ENCODE results near the gene TENM3.

The TENM3 gene

DNA sequence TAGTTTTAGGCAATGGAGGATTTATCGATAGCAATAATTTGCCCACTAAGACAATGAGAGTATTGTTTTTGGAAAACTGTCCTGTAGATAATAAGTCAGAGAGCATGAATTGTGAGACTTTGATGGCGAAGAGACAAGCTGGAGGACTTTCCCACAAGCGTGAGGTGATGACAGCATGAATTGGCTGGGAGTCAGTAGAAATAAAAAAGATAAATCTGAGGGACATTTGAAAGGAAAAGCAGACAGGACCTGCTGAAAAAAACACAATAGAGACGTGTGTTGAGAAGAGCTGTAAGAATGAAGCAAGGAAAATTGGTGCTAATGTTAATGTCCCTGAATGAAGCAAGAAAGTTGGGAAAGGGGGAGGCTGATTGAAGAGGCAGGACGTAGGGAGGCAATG, 440.5 kb downstream of the TENM3 start:
- no peak for DNase-seq (ENCODE audit: low read depth in 2 of 2)

DNA sequence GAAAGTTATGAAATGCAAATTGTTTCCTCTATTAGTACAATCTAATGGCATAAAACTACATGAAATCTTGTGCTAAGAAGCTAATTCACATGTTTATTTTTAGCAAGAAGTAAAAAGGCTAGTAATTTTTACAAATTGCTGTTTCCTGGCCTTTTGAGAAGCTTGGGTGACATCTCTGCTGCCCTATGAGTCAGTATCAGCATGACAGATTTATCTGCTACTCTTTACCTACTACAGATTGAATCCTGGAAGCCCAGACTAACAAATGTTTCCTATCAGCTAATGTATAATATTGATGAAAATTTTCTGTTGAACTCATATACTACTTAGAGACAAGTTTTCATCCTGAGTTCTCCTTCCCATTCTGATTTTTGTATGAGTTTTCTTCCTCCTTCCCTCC, 441.6 kb downstream of the TENM3 start:
- no peak for DNase-seq (ENCODE audit: low read depth in 2 of 2)

DNA sequence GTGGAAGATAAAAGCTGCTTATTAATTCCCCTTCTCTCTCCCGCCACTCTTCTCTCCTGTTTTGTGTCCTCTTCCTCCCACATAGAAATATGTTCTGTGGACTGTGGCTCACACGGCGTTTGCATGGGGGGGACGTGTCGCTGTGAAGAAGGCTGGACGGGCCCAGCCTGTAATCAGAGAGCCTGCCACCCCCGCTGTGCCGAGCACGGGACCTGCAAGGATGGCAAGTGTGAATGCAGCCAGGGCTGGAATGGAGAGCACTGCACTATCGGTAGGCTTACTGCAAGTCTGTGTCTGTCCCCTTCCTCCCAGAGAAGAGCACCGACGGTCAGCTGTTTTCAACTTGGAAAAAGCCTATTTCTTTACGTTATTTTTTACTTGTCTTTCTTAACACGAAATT, 444.9 kb downstream of the TENM3 start:
- no peak for DNase-seq (ENCODE audit: low read depth in 2 of 2)

DNA sequence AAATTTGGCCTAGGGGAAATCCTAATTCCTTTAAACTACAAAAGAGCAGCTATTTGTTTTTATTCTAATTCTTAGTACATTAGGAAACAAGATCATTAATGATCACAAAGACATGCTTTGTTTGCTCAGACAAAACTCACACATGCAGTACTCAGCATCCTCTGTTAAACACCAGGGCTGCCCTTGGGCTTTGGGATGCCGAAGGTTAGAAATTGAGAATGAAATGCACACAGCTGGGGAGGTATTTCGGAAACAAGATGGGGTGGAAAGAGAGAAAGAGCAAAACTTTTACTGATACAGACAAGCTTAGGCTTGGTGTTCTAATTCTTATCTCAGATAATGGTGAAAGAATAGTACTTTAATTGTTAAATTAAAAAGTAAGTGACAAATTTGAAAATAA, 451.3 kb downstream of the TENM3 start:
- DNase-seq (ENCODE audit: low read depth in 2 of 2), result no peak

DNA sequence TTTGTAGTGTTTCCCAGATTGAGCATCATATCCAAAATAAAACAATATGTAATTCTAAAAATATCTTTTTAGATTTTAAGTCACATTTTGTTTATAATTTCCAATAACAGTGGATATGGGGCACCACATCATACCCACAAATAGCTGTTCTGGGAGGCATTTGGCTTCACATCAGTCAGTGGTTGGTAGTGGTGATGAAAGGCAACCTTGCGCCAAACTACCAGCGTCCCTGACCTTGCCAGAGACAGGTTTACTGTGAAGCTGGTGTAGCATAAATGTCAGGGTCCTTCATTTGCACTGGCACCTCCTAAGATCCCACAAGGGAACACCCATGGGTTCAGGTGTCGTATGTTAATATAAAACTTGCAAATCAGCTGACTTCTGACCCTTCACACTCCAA, 451.8 kb downstream of the TENM3 start:
- no peak for DNase-seq (ENCODE audit: low read depth in 2 of 2)

DNA sequence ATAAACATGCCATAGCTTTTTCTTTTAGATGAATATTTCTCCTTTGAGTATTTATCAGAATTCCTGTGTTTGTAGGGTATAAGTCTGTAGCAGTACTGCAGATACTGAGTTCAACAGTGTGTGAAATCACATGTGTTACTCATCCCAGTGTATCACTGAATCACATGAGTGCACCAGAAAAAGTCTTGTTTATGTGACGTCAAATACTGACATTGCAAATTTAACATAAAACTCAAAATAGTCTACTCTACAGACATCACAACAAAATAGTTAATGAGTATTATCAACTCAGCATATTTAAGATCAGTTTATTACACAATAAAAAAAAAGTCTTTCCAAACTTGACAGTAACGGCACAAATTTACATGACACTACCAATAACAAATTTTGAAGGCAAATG, 452.6 kb downstream of the TENM3 start:
- no peak for DNase-seq (ENCODE audit: low read depth in 2 of 2)

DNA sequence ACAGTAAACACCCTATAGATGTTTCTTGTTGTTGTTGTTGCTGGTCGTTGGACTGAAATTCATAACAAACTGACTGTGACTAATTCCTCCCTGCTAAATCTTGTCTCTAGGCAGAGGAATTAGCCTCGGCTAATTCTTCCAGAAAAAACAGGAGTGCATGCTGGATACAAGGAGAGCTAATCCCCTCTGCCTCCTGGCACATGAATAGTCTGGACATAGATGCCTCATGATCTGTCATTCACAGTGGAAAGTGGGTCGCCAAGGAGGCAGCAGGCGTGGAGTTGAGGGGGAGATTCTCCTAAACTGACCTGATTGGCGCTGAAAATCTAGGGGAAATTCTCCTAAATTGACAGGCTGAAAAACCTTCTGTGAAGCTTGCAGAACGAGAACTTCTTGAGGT, 453.9 kb downstream of the TENM3 start:
- no peak for DNase-seq (ENCODE audit: low read depth in 2 of 2)

DNA sequence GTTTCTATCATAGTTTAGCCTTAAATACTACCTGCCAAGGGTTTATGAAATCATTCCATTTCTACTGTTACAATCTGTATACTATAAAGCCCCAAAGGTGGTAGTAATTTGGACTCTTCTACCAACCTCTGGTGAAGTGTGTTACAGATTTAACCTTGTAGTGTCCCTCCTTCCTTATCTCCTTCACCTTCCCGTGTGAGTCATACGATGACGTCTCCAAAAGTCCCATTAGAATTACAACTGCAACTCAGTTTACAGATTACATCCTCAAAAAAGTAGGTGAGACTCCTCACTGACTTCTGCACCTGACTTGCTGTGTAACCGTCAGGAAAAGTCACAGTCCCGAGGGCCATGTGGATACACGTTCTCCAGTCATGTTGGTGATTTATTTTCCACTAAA, 455.0 kb downstream of the TENM3 start:
- no peak for DNase-seq (ENCODE audit: low read depth in 2 of 2)

DNA sequence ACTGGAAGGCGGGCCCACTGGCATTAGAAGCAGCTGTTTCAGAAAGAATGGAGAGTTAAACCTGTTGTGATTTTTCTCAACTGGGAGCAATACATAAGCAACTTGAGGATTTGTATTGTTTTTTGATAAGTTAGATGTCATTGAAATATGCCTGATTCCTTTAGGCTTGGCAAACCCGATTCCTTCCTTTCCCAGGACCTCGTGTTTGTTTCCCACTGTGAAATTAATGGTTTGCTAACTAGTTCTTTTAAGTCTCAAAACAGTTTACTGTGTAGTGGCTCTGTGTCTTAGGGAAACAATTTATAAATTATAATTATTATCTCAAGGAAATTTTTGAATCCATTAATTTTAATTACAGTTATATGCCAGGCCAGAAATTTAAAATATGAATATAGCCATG, 456.0 kb downstream of the TENM3 start:
- no peak for DNase-seq (ENCODE audit: low read depth in 2 of 2)

DNA sequence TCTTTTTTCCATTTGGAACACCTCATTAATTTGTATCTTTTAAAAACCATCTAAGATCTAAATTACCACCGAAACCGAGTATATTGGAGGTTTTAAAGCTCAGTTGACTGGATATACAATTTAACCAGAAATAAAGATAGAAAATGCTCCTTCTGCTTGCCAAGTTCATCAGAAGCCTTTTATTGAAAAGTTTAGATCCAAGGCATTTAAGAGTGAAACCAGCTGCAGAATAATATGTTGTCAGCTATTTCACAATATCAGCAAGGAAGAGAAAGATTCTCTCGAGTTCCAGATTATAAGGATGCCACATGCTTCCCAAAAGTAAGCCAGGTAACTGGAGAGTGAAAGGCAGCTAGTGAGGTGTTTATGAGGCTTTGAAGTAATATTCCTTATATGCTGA, 456.6 kb downstream of the TENM3 start:
- DNase-seq (ENCODE audit: low read depth in 2 of 2), result no peak

DNA sequence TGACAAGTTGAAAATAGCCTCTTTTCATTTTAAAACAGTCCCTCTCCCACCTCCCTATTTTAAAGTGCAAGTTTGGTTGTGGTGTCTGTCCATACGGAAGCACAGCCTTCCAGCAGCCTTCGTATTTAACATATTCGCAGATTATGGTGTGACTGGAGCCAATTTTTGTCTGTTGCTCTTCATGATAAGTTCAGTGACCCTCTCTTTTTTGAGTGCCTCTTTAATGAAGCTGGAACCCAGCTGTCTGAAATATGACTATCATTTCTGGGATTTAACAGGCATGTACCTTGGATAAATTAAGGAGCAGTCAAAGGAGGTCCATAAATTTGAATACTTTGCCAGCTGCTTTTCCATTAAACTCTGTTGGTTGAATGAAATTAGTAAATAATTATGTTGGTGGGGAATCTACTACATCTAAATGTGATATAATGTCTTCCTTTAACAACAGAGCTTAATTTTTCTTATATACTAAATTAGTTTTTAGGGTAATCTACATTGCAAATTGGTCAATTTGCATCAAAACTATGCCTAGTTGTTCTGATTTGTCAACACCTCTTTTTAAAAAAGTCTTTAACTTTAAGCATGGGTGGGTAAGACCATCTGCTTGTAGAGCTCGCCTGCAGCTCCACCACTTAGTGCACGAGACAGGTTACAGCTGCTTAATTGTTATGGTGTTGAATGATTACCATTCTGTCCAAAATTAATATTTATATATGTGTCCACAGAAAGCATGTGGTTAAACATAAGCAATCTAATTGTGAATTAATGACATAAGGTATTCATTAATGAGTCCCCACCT, 457.4 kb downstream of the TENM3 start:
- DNase-seq (ENCODE audit: low read depth in 2 of 2), result no peak

DNA sequence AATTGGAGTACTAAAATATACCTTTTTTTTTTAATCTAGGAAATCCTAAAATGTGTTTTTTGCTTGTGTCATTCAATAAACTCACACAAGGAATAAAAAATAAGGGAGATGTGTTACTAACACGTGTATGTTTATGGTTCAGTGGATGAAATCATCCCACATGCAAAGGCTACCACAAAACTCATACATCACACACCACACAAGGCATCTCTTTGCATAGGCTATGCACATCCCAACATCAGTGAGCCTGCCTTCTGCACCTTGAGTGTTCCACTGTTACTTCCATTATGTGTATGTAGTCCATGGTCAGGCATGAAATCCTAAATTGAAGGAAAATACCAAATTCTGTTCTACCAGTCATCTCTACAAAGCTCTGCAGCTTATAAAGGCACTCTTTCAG, 460.9 kb downstream of the TENM3 start:
- DNase-seq (ENCODE audit: low read depth in 2 of 2), result no peak

DNA sequence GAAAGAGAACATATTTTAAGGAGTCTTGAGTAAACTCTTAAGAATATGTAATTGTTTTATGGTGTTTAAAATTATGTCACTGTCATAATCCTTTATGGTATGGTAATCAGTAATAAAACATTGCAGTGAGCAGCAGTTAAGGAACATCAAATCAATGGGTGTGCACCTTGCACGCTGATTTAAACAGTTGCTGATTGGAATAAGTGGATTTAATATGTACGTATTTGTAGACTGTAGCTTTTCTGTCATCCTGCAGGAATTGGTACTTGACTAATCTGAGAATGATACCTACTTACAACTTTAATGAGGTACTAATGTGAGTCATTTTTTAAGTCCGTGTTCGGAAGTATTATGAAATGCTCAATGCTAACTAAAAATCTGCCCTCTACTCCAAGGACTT, 461.7 kb downstream of the TENM3 start:
- no peak for DNase-seq (ENCODE audit: low read depth in 2 of 2)

DNA sequence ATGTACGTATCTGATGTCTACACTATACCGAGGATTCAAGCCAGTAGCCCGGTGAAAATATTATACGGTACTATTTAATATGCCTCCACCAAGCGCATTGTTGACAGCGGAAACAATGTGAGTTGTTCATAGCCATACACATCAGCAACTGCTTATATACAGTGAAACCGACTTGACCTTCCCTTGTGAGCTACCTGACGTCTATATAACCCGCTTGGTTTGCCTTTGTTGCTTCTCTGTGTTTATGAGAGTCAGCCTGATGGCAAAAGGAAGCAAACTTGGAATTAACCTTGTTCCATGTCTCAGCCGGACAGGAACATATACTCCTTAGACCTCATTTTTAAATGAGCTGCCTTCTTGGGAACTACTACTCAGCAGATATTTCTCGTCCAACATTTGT, 462.2 kb downstream of the TENM3 start:
- DNase-seq (ENCODE audit: low read depth in 2 of 2), result no peak

DNA sequence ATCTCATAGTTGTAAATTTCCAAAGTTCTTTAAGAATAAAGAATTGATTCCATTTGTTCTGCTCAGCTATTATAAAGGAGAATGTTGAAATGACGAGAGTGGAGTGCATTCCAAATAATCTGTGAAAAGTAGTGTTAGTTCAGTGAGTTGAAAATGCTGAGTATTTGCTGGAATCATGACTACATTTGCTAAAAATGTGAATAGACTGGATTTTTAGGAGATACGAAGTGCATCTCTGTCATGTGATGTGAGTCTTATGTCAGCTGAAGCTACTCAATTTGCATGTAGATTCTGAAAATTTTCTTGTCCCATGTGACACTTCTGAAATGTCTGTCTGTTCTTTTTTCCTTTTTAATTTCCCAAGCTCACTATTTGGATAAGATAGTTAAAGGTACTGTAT, 468.0 kb downstream of the TENM3 start:
- no peak for DNase-seq (ENCODE audit: low read depth in 2 of 2)

DNA sequence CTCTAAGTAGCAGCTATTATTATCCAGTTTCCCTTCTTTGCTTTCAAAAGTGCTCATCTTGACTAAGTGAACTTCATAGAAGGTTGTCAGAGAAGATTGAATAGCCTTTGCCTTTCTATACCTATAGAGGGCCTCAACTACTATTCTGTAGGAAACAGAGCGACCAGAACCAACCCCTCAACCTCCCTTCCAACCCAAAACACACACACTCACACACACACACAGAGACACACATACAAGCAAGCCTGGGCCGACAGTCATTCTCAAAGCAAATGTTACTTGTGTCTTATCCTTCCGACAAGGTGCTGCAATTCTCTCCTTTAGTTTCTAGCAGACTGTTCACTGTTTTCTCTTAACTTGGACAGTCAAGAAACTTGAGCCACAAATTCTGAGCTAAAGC, 472.3 kb downstream of the TENM3 start:
- no peak for DNase-seq (ENCODE audit: low read depth in 2 of 2)

DNA sequence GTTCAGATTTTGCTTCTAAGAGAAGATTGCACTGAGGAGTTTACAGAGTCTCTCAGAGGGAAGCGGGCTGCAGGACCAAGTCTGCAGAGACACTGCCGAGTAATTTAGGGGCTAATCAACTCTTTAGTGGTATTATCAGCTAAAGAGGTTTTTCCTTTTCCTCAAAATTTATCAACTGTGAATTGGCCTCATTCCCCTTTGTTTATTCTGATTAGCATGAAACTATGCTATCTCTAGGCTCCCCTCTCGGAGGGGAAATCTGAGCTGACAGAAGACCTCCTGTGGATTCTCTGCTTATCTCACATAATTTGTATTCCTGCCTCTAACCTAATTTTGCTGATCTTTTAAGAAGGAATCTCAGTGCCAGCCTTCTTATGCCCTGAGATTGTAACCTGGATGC, 473.0 kb downstream of the TENM3 start:
- no peak for DNase-seq (ENCODE audit: low read depth in 2 of 2)

DNA sequence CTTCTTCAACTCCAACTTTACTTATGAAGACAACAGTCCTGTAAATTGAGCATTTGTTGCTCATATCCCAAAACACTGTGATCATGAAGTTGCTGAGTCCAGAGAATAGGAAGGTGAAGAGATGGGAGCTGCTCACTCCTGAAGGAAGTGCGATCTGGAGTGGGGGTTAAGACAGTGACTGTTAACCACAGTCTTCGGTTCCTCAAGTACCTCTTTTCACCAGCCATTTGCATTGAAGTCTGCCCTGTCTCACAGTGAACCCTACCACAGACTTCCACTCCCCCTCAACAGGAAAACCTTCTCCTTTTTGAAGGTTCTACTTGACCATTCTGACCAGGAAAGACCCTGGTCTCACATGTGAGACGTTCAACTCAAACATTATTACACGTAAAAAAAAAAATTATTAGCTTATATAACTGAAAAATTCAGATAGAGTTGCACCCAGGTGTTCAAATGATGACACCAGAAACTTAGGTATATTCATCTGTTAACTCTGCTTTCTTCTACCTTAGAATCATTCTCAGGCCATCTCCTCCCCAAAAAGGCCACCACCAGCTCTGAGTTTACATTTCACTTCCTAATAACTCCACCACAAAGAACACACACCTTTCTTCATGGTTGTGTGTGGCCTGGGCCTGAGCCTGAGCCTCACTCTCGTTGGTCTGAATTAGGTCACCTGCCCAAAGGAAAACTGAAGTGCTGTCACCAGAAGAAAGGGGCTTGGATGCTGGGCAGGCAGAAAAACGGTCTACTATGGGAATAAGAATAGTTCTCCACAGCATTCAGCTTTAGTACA, 474.8 kb downstream of the TENM3 start:
- DNase-seq (ENCODE audit: low read depth in 2 of 2), result no peak

DNA sequence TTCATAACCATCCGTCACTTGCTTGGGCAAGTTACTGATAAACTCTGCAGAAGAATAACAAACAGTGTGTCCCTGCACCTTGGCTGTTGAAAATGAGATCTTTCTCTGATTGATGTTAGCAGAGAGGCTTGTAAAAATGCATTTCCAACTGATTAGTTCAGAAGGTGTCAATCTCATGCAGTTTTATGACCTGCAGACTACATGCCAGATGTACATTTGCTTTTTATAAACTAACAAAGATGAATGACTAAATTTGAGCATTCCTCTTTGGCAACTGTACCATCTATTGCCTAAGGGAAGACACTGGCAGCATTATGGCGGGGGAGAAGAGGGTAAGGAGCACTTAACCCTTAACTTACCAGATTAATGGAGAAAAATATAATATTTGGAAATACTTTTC, 481.2 kb downstream of the TENM3 start:
- no peak for DNase-seq (ENCODE audit: low read depth in 2 of 2)

DNA sequence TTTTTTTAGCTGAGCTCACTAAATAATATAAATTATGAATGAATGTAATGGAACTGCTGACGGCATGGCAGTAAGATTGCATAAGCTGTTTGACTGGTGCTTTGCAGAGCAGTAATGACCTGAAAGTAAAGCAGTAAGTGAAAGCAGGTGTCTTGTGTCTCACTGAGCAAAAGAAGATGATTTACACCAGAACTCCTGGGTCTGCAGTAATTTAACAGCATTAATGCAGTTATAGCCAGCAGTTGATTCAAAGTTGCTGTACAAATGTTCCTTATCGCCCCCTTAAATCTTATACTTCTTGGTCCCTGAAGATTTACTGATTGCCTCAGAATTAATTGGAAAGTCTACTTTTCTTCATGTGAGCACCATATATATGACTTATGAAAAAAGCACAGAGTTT, 486.3 kb downstream of the TENM3 start:
- no peak for DNase-seq (ENCODE audit: low read depth in 2 of 2)

DNA sequence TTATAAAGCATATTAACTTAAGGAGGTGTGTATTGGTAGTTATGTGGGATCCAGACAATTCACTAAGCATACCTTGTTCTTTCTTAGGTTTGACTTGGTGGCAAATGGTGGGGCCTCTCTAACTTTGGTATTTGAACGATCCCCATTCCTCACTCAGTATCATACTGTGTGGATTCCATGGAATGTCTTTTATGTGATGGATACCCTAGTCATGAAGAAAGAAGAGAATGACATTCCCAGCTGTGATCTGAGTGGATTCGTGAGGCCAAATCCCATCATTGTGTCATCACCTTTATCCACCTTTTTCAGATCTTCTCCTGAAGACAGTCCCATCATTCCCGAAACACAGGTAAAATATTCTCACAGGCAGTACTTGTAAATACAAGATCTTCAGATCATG, 487.6 kb downstream of the TENM3 start:
- no peak for DNase-seq (ENCODE audit: low read depth in 2 of 2)

DNA sequence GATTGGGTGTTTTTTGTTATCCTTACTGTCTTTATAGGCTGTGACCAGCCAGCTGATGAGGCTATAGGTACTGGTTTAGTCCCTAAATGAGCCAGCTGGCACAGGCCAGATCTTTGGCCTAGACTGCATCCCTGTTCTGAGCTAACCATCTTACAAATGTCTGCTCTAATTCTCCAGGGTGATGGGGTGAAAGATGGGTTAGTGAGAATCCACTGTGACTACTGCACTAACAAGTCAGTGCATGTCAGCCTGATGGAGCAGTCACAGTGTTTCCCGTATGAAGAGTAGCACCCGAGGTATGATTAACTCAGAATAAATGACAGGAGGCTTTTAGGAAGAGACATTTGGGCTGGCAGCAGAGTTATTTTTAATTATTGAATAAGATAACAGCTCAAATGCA, 493.0 kb downstream of the TENM3 start:
- no peak for DNase-seq (ENCODE audit: low read depth in 2 of 2)

DNA sequence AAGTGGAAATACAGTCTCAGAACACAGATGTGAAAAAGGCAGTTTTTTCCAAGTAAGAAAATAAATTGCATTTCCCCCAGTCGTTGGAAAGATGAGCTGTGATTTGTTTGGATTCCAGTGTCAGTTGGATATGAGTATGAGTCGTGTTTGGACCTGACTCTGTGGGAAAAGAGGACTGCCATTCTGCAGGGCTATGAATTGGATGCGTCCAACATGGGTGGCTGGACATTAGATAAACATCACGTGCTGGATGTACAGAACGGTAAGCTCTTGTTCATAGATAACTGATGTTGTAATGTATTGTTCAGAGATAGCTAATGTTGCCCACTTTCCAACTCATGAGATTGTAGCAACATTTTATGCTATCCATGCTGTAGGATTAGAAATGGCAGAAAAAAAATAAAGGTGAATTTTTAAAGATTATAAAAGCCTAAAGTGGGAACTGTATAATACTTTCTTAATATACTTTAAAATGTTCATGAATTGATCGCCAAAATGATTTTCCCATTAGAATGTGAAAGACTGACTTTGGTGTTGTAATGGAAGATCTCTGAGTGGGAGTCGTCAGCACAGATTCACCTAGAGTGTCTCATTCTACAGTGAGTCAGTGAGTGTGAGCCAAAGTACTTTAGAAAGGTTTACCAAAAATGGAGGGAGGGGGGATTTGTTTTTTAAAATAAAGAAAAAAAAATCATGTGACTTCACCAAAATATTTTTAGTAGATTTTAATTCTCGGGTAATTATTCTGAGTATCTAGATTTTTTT, 495.3 kb downstream of the TENM3 start:
- DNase-seq (ENCODE audit: low read depth in 2 of 2), result no peak

Measured in stimulated activated CD8-positive, alpha-beta memory T cell treated with anti-CD3 and anti-CD28 coated beads, Interleukin-7, amount 100 ng/mL, for 1 hour (primary cell).